IMR-90 (cell line): ENCODE measurements around the gene MOV10L1. TPM values are rescaled to one million over a fixed set of nuclear protein-coding genes. Genes with fewer than 3 reads are reported as not detected.

Source experiments
- ATAC-seq: fragments of 200-7000 bp; cut with Tn5 transposase; 2 replicates; pipeline ENCODE4 v1.9.1; 2020; ENCODE audit warnings: low read depth, mild to moderate bottlenecking, moderate library complexity
- BruUV-seq: library from RNA; stranded (reverse); fragments of 400-500 nt; replicated peaks from 2 replicates; lab custom pipeline; 2021; lab: Mats Ljungman, UMichigan
- CTCF ChIA-PET: fragments of 300-600 bp; formaldehyde crosslinking; extraction: SDS; loops from one replicate; lab custom pipeline; 2021; ENCODE audit warnings: antibody characterized with exemption; lab: Yijun Ruan, JAX
- POLR2A ChIA-PET: fragments of 300-600 bp; sonication (Branson Sonifier 250); formaldehyde crosslinking; loops from one replicate; lab custom pipeline; 2022; ENCODE audit warnings: antibody characterized with exemption; ENCODE audit not compliant: unreplicated experiment; lab: Charles Lee
- DNase-seq: peaks from one replicate; pipeline ENCODE4 v3.0.0; 2013
- H2AFZ ChIP-seq: replicated peaks from 2 replicates; pipeline ENCODE3; 2013; ENCODE audit warnings: low read length, mild to moderate bottlenecking; ENCODE audit not compliant: poor library complexity
- H2AK5ac ChIP-seq: 2 replicates; pipeline ENCODE4 v1.6.1; 2013; ENCODE audit warnings: low read depth, low read length, inconsistent platforms
- H2AK9ac ChIP-seq: replicated peaks from 2 replicates; pipeline ENCODE3; 2013; ENCODE audit warnings: mild to moderate bottlenecking, low read depth, low read length, moderate library complexity; ENCODE audit not compliant: poor library complexity
- H2BK120ac ChIP-seq: 2 replicates; pipeline ENCODE4 v1.6.1; 2013; ENCODE audit warnings: low read depth, low read length, inconsistent platforms
- H2BK15ac ChIP-seq: 3 replicates; pipeline ENCODE4 v1.6.1; 2013; ENCODE audit warnings: low read depth, low read length, inconsistent platforms
- H2BK20ac ChIP-seq: 2 replicates; pipeline ENCODE4 v1.6.1; 2013; ENCODE audit warnings: low read depth, mild to moderate bottlenecking, inconsistent platforms, low read length, moderate library complexity
- H2BK5ac ChIP-seq: 2 replicates; pipeline ENCODE4 v1.6.1; 2013; ENCODE audit warnings: mild to moderate bottlenecking, low read depth, low read length, inconsistent platforms; ENCODE audit not compliant: poor library complexity, severe bottlenecking
- H3K14ac ChIP-seq: replicated peaks from 2 replicates; pipeline ENCODE4 v1.6.1; 2013; ENCODE audit warnings: low read depth, low read length, inconsistent platforms
- H3K18ac ChIP-seq: 2 replicates; pipeline ENCODE4 v1.6.1; 2013; ENCODE audit warnings: low read depth, low read length, control low read depth
- H3K23ac ChIP-seq: 2 replicates; pipeline ENCODE4 v1.6.1; 2013; ENCODE audit warnings: low read depth, low read length, inconsistent platforms
- H3K27ac ChIP-seq: 2 replicates; pipeline ENCODE4 v1.5.1; 2013; ENCODE audit warnings: mild to moderate bottlenecking, control low read depth, low read length; ENCODE audit not compliant: insufficient read depth
- H3K27me3 ChIP-seq: 2 replicates; pipeline ENCODE4 v1.6.1; 2013; ENCODE audit warnings: low read length; ENCODE audit not compliant: control insufficient read depth, insufficient read depth
- H3K36me3 ChIP-seq: 2 replicates; pipeline ENCODE4 v1.6.1; 2013; ENCODE audit warnings: low read length, mixed read lengths; ENCODE audit not compliant: control insufficient read depth, insufficient read depth
- H3K4ac ChIP-seq: 2 replicates; pipeline ENCODE4 v1.6.1; 2013; ENCODE audit warnings: low read depth, low read length, inconsistent platforms
- H3K4me1 ChIP-seq: 2 replicates; pipeline ENCODE4 v1.6.1; 2013; ENCODE audit warnings: low read length, mixed read lengths; ENCODE audit not compliant: control insufficient read depth, insufficient read depth
- H3K4me2 ChIP-seq: 2 replicates; pipeline ENCODE4 v1.6.1; 2013; ENCODE audit warnings: low read depth, mild to moderate bottlenecking, control low read depth, low read length, moderate library complexity
- H3K4me3 ChIP-seq: 2 replicates; pipeline ENCODE4 v1.5.1; 2013; ENCODE audit warnings: low read depth, mild to moderate bottlenecking, control low read depth, low read length, moderate library complexity; ENCODE audit not compliant: insufficient read depth
- H3K56ac ChIP-seq: 2 replicates; pipeline ENCODE4 v1.6.1; 2013; ENCODE audit warnings: low read length, inconsistent platforms; ENCODE audit not compliant: insufficient read depth; ENCODE audit errors: extremely low read depth
- H3K79me1 ChIP-seq, 2 experiments: 2 replicates each; pipeline ENCODE4 v1.6.1; 2013; ENCODE audit warnings: low read length in 2 of 2, inconsistent platforms in 1 of 2, low read depth in 1 of 2
- H3K9ac ChIP-seq: 2 replicates; pipeline ENCODE4 v1.6.1; 2013; ENCODE audit warnings: low read depth, low read length, control low read depth
- H3K9me1 ChIP-seq: 2 replicates; pipeline ENCODE4 v1.6.1; 2013; ENCODE audit warnings: low read length, inconsistent platforms; ENCODE audit not compliant: insufficient read depth
- H3K9me3 ChIP-seq: 2 replicates; pipeline ENCODE4 v1.6.1; 2013; ENCODE audit warnings: low read length; ENCODE audit not compliant: control insufficient read depth, insufficient read depth
- H4K20me1 ChIP-seq: 2 replicates; pipeline ENCODE4 v1.6.1; 2013; ENCODE audit warnings: low read length, inconsistent platforms; ENCODE audit not compliant: insufficient read depth
- H4K5ac ChIP-seq: 2 replicates; pipeline ENCODE4 v1.6.1; 2013; ENCODE audit warnings: mild to moderate bottlenecking, low read depth, low read length, control low read depth
- H4K8ac ChIP-seq, 2 experiments: 2 replicates each; pipeline ENCODE4 v1.6.1; 2013; ENCODE audit warnings: low read depth in 2 of 2, low read length in 2 of 2, control low read depth in 1 of 2, inconsistent platforms in 1 of 2
- H4K91ac ChIP-seq: 2 replicates; pipeline ENCODE4 v1.6.1; 2013; ENCODE audit warnings: low read depth, low read length, inconsistent platforms; ENCODE audit not compliant: insufficient read depth
- CEBPB ChIP-seq: IDR thresholded peaks from 2 replicates; pipeline ENCODE4 v1.6.1; 2012; ENCODE audit warnings: low read depth, low read length, improper control_type of control experiment
- FOS ChIP-seq: fragments of 150-350 bp; IDR thresholded peaks from 2 replicates; pipeline ENCODE4 v1.6.1; 2016; ENCODE audit warnings: low read depth, low read length
- MAFK ChIP-seq: IDR thresholded peaks from 2 replicates; pipeline ENCODE4 v1.6.1; 2012; ENCODE audit warnings: low read depth, low read length, improper control_type of control experiment
- RCOR1 ChIP-seq: IDR thresholded peaks from 2 replicates; pipeline ENCODE4 v1.6.1; 2012; ENCODE audit warnings: mild to moderate bottlenecking, low read length, improper control_type of control experiment; ENCODE audit not compliant: insufficient replicate concordance
- WGBS, 2 experiments: methylation state at CpG; one replicate each; pipeline versions ENCODE4 v1.1.5 to v1.1.7; 2013; ENCODE audit warnings: missing lambda C conversion rate in 2 of 2; ENCODE audit not compliant: insufficient read length in 1 of 2; ENCODE audit errors: extremely low coverage in 2 of 2; 5-methylcytosine and 5-hydroxymethylcytosine counted together
- dilution Hi-C: fragments of 300-500 bp; cut with HindIII; formaldehyde crosslinking; loops from one replicate; pipeline ENCODE4 v1.14.3; 2018; ENCODE audit warnings: low sequenced_read_pairs; ENCODE audit not compliant: unreplicated experiment
- in situ Hi-C: fragments of 300-500 bp; cut with MboI; formaldehyde crosslinking; loops from 3 replicates; pipeline ENCODE4 v1.14.3; 2019; ENCODE audit warnings: low sequenced_read_pairs, inconsistent platforms, mixed read lengths
- intact Hi-C: fragments of 100-400 bp; cut with micrococcal nuclease; formaldehyde crosslinking; loops from 2 replicates; pipeline ENCODE4 v1.10.0; 2022
- polyA plus RNA-seq, 3 experiments: library from polyadenylated mRNA; depleted of rRNA; stranded (reverse); fragments of >200 nt; gene quantifications; 2 replicates each; pipeline ENCODE4 v1.2.3, GENCODE V29; 2012; ENCODE audit warnings: low replicate concordance in 1 of 3
- total RNA-seq: library from RNA; depleted of rRNA; stranded (reverse); fragments of >200 nt; gene quantifications from 2 replicates; pipeline ENCODE4 v1.2.3, GENCODE V29; 2012

MOV10L1 gene
- total and polyA plus RNA-seq, 2 of the 4 experiments (the other 2 are of a cell fraction), result 0.72 to 1.4 TPM

DNA sequence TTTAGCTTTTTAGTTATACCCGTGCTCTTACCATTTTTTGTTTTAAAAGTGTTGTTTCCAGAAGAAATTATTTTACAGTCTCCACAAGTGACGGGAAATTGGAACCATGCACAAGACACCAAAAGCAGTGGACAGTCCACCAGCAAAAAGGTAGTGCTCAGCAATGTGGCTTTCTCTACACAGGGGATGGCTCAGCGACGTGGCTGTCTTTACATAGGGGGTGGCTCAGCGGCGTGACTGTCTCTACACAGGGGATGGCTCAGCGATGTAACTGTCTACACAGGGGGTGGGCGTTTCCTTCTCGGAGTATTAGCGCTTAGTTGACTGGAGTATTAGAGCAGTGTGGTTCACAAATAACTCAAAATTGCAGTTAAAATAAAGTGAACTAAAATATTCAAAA is 44.7 kb downstream of the MOV10L1 start:
- no peak overlapping the region for H4K5ac ChIP-seq
- no peak overlapping the region for H3K4ac ChIP-seq
- TF ChIP-seq FOS (no peak), CEBPB (no peak), RCOR1 (no peak), MAFK (no peak)
- 100% methylated on average over 3 of the region's 10 CpGs; no CpG with 5 or more reads in 1 of the 2 experiments for WGBS, 2 experiments
- peaks cover 4% of the 10 kb centered on the region; the same call in 1 of the 2 replicates for H3K4me1 ChIP-seq
- no peak overlapping the region for H4K91ac ChIP-seq
- BruUV-seq, result no TSS peak
- H2BK5ac ChIP-seq, result no peak overlapping the region
- peaks cover 18% of the 10 kb centered on the region; the same call in 1 of the 2 replicates for H3K36me3 ChIP-seq
- H3K9me1 ChIP-seq, result no peaks in the 10 kb centered on the region
- no peak overlapping the region for H4K8ac ChIP-seq
- no peak overlapping the region for H2AK9ac ChIP-seq
- H3K79me1 ChIP-seq, result no peaks in the 10 kb centered on the region
- no peak for ATAC-seq
- in situ Hi-C loops (no loop called here), intact Hi-C loops (no loop called here), dilution Hi-C loops (no loop called here)
- no peak overlapping the region for H3K18ac ChIP-seq
- no peaks in the 10 kb centered on the region; the same call in 1 of the 2 replicates for H4K20me1 ChIP-seq
- no peaks in the 10 kb centered on the region for H3K27me3 ChIP-seq
- H2BK15ac ChIP-seq, result no peak overlapping the region
- H3K23ac ChIP-seq, result no peak overlapping the region
- no peak overlapping the region for H3K14ac ChIP-seq
- H3K9ac ChIP-seq, result no peak overlapping the region
- no peak overlapping the region for H2AK5ac ChIP-seq
- no peak overlapping the region for H3K56ac ChIP-seq
- H2BK20ac ChIP-seq, result no peak overlapping the region
- no peak overlapping the region for H3K27ac ChIP-seq
- peaks cover 6% of the 10 kb centered on the region for H3K9me3 ChIP-seq
- DNase-seq, result no peak
- no peak overlapping the region for H3K4me3 ChIP-seq
- no peak overlapping the region for H3K4me2 ChIP-seq
- CTCF ChIA-PET, result no interaction called here
- H2AFZ ChIP-seq, result no peak overlapping the region
- no peak overlapping the region for H2BK120ac ChIP-seq
- POLR2A ChIA-PET, result no interaction called here
